Activated T-cell treated with anti-CD3 and anti-CD28 coated beads for 48 hours (primary cell): ENCODE measurements around the gene TAAR6.
"Not testable (repeated sequence)": the region's sequence is repeated elsewhere in the genome, so short reads cannot be mapped to it uniquely, and the experiment has no call there.

Experiments used
- DNase-seq: peaks from one replicate; pipeline ENCODE4 v3.0.0-alpha.2; 2020; ENCODE audit warnings: low read depth

TAAR6 gene

DNA sequence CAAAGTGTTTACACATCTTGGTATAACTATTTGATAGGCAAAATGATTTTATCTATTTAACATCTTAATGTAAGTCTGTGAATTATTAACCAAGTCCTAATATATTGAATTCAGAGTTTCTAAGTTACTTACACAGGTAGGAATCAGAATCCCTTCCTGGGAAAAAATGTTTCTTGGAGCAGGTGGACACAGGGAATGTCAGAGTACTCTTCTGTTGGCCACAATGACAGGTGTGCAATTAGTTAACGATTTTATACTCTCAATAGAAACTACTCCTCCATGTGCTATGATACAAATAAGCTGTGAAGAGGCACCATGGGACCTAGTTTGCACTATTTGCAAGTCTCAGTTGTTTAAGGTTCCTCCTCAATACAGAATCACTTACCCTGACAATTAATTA is 20.2 kb downstream of the TAAR6 start:
- DNase-seq = no peak

DNA sequence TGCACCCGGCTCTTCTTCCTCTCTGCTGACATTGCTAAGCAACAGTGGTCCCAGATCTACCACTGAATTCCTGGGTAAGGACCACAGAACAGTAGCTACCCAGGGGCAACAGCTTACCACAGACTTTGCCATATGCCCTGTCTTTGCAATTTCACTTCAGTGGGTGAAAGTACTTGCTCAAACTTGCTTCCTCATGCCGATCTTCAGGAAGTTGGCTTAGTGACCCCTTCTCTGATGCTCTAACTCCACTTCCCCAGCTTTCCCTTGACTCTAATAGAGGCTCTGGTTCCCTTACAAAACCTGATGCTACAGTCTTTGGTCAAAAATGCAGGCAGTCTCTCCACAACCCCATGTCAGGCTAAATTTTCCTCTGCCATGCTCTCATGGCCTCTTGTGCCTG is 22.7 kb downstream of the TAAR6 start:
- no peak for DNase-seq

DNA sequence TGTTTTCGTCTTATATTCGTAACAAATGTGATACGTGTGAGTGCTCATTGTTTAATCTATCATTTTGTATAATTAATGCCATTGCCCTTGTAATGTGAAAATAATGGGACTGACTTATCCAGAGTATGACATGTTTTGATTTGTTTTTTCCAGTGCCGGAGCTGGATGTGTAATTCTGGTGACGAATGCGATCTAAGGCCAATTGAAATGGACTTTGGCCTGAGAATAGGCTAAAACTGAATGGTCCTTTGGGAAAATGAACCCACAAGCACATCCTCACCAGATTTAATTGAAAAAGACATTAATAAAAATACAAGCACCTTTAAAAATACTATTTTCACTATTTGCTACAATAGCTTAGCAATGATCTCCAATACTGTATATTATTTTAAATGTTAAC is 26.1 kb downstream of the TAAR6 start:
- DNase-seq = no peak

DNA sequence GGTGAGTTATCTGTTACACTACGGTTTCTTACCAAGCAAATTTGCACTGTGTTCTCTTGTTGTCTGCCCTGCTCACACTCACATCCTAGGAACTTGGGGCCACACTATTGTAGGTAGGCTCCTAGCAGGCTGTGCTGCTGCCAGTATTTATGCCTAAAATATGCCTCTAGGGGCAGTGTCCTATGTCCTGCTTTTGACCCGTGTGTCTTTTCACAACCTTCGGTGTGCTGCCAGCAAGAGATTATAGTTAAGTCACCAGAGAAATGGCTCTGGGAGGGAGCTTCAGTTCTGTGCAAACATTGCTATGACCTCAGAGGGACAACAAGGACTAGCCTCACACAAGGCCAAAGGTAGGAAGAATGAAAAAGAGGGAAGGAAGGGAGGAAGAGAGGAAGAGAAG is 28.4 kb downstream of the TAAR6 start:
- DNase-seq = no peak

DNA sequence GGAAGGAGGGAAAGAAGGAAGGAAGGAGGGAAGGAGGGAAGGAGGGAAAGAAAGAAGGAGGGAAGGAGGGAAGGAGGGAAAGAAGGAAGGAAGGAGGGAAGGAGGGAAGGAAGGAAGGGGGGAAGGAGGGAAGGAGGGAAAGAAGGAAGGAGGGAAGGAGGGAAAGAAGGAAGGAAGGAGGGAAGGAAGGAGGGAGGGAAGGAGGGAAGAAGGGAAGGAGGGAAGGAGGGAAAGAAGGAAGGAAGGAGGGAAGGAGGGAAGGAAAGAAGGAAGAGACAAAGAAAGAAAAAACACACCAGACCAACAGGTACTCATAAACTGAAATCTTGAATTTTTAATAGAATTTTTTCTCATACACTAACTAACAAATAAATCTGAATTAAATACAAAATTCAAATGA is 30.8 kb downstream of the TAAR6 start:
- not testable (repeated sequence) for DNase-seq

DNA sequence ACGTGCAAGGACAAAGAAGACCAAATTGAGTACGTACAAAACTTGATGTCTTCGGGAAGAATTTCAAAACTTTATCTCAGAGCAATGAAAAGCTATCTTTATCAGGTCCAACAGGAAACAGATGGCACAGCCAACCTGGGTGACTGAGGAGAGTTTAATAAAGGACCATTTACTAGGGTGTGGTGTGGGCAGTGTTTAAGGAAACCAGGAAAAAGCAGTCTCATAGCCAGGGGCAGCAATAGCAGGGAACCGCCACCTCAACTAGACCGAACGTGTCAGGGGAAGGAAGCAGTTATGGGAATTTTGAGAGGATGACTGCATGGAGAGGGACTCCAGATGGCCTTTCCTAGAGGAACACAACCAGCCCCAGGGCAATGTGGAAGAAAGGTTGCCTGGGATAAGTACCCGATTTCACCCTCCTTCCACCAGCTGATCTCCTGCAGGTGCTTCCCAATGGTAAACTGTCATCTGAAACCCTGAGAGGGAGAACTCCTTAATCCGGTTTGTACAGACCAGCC is 34.6 kb downstream of the TAAR6 start:
- no peak for DNase-seq

DNA sequence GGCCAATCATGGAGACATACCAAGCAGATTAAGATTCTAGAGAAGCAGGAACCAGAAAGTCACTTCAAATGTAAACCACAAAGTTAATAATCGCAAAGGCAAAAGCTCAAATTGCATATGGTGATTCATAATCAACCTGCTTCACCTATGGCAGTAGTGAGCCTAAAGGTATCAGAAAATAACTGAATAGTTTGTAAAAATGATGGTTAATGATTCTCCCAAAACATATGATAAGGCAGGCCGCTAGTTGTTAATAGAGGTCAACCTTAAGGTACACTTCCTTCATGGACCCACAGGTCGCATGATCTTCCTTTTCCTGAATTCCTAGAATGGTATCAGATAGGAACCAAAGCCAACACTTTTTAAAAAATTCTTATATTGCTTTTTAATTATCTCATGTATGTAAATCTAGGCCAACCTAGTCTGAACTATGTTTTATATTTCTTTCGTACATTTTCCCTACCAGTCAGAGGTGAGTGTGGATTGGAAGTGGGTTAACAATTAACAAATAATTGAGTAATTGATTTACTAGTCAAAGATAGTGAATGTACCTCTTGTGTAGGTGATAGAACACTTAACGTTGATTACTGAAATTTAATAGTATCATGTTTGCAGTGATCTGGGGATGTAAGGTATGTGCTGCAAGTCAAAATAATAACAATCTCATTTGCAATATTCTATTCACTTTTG is 37.6 kb downstream of the TAAR6 start:
- DNase-seq = no peak

DNA sequence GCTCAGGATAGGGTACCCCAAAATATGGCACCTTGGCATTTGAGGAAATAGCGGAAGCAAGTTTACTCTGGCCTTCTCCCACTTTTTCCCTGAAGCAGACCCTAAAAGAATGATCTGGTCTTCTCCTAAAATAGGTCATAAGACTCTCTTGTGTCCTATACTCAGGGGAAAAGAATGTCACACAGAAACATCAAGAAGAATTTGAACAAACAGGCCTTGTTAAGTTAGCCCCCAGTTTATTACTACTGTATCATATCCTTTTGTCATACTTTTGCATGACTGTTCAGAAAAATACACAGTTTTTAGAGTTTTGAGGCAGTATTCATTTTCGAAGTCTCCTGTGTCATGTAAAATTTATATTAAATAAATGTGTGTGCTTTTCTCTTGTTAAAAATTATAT is 41.5 kb downstream of the TAAR6 start:
- no peak for DNase-seq

DNA sequence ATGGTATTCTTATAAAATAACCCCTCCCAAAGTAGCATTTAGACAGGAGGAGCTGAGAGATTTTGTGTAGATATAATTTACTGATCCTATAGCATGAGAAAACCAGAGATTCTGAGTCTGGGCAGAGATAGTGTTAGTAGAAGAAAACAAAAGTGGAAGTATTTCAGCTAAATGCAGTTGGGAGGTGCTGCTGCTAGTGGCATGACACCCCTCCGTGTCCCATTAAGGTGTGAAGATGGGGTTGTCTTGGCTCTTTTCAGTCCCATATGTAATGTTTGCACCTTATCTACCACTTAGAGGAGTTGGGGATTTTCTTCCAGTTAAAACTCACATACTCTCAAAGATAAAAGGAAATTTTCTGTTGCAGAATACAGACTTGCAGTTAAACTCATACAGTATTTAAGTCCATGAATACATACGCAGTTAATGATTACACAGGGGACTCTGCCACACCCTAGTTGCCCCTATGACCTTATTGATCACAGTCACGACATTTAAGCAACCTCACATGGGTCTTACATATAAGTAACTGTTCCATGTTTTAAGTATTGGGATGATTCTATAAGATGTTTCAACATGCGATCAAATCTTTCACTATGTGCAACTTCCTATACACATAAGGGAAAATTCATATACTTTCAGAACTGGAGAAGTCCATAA is 42.5 kb downstream of the TAAR6 start:
- no peak for DNase-seq

DNA sequence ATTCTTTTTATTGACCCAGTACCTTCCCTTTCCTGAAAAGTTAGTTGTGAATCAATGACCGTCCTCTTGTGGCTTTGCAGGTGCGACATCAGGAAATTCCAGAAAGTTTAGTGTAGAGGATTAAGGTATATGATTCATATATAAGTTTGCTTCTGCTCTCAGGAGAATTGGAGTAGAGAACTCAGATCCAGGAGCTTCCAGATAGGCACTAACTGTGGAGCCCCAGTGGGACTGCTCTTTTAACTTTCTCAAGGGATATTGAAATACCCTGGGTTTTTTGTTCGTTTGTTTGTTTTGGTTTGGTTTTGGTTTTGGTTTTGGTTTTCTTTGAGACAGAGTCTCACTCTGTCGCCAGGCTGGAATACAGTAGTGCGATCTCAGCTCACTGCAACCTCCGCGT is 44.4 kb downstream of the TAAR6 start:
- DNase-seq = no peak

DNA sequence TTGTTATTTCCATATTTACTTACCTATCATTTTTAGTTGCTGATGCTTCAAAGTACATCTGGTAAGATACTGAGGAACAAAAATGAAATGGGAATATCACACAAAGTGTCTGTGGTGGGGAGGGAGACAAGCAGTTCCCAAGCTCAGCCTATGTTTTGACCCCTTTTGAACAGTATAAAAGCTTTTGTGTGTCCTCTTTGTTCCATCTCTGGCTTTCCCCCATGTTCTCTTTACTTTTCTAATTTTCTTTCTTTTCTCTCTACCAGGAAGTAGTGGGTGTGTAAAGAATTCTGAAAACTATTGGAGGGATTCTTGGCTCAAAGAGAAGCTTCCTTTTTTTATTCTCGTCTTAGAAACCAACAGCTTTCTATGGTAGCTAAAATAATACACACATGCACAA is 46.6 kb downstream of the TAAR6 start:
- no peak for DNase-seq
